ENCODE results near the gene RPL36A.
A peak's percentile ranks its signal among the peaks of the same experiment; 100 is the strongest.

Gene RPL36A

GRCh38 chrX:101377547-101377946, 13.3 kb upstream of the RPL36A start:
- H3K4me3 ChIP-seq (ENCODE audit: low read depth, low read length): no peak overlapping the region
- DNase-seq (ENCODE audit: low read depth): no peak
- no peak for TF ChIP-seq CTCF (IDR thresholded peaks at IDR 0.05; ENCODE audit: insufficient read depth, low read depth, low read length, missing control alignments)

GRCh38 chrX:101383679-101384205, 7.1 kb upstream of the RPL36A start:
- DNase-seq (ENCODE audit: low read depth): peak; percentile 86
- peak overlapping the region; percentile 74 for H3K4me3 ChIP-seq (ENCODE audit: low read depth, low read length)
- no peak for TF ChIP-seq CTCF (IDR thresholded peaks at IDR 0.05; ENCODE audit: insufficient read depth, low read depth, low read length, missing control alignments)

GRCh38 chrX:101385026-101385684, 5.7 kb upstream of the RPL36A start:
- no peak for TF ChIP-seq CTCF (IDR thresholded peaks at IDR 0.05; ENCODE audit: insufficient read depth, low read depth, low read length, missing control alignments)
- peak overlapping the region; percentile 74 for H3K4me3 ChIP-seq (ENCODE audit: low read depth, low read length)

GRCh38 chrX:101385795-101386541, 4.8 kb upstream of the RPL36A start, which contains the start of gene BTK:
Gene BTK, minus strand, starts transcription at chrX:101386191. Its CDS starts 10,907 bp downstream, at chrX:101375284.
- H3K4me3 ChIP-seq (ENCODE audit: low read depth, low read length): peak within 1 kb of the TSS; percentile 74
- peak; percentile 88 for DNase-seq (ENCODE audit: low read depth)
- TF ChIP-seq CTCF (IDR thresholded peaks at IDR 0.05; ENCODE audit: insufficient read depth, low read depth, low read length, missing control alignments): no peak

More at GRCh38 chrX:101385026-101385684, 5.7 kb upstream of the RPL36A start:
- peak; percentile 14 for DNase-seq (ENCODE audit: low read depth)

- peak overlapping the region; percentile 74 for H3K4me3 ChIP-seq (ENCODE audit: low read depth, low read length)
- no peak for TF ChIP-seq CTCF (IDR thresholded peaks at IDR 0.05; ENCODE audit: insufficient read depth, low read depth, low read length, missing control alignments)
- no peak for DNase-seq (ENCODE audit: low read depth)
Observed at GRCh38 chrX:101386542-101386885, 4.3 kb upstream of the RPL36A start.

- no peak overlapping the region for H3K4me3 ChIP-seq (ENCODE audit: low read depth, low read length)
- TF ChIP-seq CTCF (IDR thresholded peaks at IDR 0.05; ENCODE audit: insufficient read depth, low read depth, low read length, missing control alignments): no peak
- DNase-seq (ENCODE audit: low read depth): no peak
Observed at GRCh38 chrX:101388604-101389003, 2.2 kb upstream of the RPL36A start.
